Pulmonary artery endothelial cell (primary cell): ENCODE results near the gene VPS13A. TPM values are rescaled to one million over a fixed set of nuclear protein-coding genes. Genes with fewer than 3 reads are reported as not detected.
A peak's percentile ranks its signal among the peaks of the same experiment; 100 is the strongest.

Experiments
- DNase-seq: peaks from one replicate; pipeline ENCODE4 v3.0.0-alpha.2; 2011; ENCODE audit warnings: low read depth, low spot score
- total RNA-seq: library from RNA; depleted of rRNA; stranded (reverse); fragments of >200 nt; gene quantifications from 2 replicates; pipeline ENCODE4 v1.2.3, GENCODE V29; 2014

VPS13A gene
- total RNA-seq: 25.5 and 34.0 TPM in 2 replicates

DNA sequence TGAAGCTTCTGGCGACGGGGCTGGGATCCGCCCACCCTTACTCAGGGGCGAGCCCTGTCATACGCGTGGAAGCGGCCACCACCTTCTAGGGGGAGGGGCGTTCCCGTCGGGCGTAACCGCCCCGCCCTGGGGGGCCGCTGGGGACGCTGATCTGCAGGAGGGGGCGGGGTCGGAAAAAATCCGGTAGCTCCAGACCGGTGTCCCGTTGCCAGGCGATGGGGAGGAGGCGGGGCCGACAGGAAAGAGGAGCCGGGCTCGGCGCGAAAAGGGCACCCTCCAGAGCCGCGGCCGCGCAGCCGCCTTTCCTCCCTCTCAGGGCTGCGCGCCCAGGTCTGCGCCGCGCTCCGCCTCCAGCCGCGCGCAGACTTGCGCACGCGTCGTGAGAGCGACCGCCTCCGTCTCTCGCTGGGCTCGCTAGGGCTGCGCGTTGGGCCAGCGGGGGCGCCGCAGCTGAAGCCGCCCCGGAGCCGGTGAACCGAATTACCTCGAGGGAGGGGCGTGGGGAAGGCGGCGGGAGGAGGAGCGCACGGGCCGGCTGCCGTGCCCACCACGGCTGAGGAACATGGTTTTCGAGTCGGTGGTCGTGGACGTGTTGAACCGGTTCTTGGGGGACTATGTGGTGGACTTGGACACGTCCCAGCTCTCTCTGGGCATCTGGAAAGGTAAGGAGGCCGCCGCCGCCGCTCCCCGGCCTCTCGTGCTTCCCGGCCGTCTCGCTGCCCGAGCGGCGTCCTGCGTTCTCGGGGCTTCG is at the start of gene VPS13A:
Gene VPS13A (plus strand): TSS at position 392 of the 751 bp plus-strand sequence. CDS start 171 bp downstream, at position 563.
- DNase-seq: peak; percentile 53

DNA sequence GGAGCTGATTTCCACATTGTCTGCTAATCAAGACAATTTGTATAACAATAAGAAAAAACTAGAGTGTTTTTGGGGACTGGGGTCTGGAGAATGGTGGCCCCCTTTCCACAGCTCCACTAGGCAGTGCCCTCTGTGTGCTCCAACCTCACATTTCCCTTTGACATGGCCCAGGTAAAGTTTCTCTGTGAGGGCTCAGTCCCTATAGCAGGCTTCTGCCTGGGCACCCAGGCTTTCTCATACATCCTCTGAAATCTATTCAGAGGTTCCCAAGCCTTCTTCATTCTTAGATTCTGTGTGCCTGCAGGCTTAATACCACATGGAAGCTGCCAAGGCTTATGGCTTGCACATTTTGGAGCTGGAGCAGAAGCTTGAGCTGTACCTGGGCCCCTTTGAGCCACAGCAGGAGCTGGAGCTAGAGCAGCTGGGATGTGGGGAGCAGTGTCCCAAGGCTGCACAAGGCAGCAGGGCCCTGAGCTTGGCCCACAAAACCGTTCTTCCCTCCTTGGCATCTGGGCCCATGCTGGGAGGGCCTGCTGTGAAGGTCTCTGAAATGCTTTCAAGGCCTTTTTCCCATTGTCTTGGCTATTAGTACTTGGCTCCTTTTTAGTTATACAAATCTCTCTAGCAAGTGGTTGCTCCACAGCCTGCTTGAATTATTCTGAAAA is 49.1 kb upstream of the VPS13A start:
- no peak for DNase-seq

DNA sequence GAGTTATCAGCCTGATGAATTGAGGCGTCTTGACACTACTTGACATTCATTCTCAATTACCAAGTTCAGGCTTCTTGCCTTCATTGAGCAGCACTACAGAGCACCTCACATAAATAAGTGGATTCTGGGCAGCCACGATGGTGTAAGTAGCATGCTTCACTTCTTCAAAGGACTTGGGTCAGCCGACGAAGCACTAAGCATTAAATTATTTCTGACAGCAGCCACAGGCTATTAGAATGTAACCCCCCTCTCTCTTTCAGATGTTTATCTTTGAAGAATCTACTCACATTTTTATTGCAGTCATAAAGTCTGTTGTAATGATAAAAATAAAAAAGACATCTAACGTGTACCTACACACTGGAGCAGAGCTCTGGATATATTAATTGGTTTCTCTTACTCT is 45.9 kb upstream of the VPS13A start:
- no peak for DNase-seq

DNA sequence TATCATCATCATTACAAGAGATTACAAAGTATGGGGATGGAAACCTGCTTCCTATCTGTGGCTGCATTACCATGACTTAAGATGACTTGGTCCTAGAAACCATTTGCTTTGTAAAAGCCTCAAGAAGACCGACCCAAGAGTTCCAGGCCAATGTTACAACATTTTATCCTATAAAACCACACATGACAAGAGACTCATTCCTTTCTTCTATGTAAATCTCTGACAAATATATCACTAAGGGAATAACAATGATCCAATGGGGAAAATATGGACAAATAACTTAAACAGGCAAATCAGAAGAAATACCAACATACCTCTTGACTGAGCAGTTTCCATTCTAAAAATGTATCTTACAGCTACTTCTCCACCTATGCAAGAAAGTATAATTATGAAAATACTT is 44.3 kb upstream of the VPS13A start:
- no peak for DNase-seq

DNA sequence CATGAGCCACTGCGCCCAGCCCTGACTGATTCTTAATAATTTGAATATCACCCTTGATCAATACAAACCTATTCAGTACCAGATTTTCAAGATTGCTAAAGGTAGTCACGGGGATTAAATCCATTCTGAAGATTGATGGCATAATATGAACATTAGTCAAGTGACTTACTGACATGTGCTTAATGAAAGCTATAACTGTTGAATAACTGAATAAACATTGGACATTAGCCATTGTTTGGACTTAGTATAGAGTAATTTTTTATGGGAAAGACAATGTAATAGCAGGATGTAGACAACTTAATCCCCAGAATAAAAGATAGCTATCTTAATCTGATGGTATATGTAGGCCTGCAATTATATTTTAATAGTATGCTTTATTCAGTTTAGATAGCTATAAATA is 35.0 kb upstream of the VPS13A start:
- no peak for DNase-seq

DNA sequence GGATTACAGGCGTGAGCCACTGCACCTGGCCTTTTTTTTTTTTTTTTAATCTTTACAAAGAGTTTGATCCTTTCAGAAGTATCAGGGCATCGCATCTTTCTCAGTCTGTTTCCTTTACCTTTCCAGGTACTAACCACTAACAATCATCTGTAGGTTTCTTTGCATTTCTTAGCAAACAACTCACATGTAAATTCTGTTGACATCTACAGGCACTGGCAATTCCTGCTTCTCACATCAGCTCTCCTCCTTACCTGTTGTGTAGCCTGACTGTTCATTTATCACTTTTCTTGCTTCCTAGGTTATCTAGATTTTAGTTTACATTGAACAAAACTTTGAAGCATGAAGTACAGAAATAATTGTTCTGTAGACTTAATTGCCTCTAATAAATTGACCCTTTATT is 27.5 kb upstream of the VPS13A start:
- no peak for DNase-seq

DNA sequence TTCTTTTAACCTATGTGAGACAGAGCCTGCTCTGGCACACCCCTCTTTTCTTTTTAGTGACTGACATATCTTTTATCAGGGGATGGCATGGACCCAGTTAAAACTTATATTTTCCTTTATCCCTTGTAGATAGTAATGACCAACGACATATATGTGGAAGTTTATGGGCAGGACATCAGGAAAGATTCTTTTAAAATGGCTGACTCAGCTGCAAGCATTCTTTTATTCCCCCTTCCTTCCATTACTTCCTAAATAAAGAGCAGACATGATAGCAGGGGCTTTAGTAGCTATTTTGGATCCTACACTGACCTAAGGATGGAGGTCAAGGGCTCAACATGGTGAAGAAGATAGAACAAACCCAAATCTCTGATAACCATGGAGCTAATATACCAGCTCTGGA is 25.0 kb upstream of the VPS13A start:
- no peak for DNase-seq

DNA sequence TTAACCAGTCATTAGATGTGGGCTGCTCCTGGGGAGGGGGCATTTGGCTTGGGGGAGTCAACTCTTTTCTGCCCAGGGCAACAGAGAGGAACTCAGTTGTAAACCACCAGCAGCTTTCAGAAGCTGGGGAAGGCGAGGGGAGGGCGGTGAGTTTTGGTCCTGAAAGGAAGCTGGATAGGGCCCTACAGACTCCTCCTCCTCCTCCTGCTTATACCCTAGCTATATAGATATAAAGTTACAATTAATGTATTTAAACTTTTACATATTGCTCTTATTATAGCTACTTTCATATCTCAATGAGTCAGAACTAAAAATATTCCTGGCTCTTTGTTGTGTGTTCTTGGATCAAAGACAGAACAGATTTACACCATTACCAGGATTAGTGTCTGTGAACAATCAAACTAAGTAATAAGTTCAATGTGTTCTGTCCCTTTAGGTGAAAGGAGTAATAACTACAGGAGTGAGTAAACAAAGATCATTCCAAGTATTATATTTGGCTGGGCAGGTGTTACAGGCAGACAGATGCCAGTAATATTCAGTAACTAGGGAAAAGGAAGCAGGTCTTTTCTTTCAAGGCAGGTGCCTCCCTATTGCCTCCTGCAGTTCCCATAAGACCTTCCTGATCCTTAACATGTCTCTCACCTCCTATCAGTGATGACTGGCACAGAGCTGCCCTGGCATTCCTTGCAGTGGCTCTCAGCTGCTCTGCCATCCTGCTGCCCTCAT is 20.5 kb upstream of the VPS13A start:
- no peak for DNase-seq

DNA sequence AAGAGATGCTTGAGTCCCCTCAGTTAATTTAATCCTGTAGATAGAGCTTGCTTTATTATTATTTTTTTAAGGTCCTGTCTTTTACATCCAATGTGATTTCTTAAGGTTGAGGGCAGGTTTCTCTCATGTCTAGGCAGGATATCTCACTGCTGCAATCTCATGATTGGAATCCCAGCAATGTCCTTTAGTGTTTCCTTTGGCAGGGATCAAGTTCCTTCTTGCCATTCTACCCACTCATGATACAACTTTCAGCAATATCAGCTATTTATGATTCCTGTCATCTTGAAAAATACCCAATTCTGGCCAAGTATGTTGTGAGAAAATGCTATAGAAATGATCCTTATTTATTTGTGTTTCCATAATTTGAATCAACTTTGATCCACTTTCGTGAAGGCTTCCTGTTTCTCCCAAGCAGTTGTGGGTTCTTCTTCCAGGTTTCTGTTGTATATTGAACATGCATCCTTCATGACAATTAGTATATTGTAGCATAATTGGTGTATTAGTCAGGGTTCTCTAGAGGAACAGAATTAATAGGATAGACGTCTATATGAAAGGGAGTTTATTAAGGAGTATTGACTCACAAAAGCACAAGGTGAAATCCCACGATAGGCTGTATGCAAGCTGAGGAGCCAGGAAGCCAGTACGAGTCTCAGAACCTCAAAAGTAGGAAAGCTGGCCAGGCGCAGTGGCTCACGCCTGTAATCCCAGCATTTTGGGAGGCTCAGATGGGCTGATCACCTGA is 18.4 kb upstream of the VPS13A start:
- peak; percentile 90 for DNase-seq

DNA sequence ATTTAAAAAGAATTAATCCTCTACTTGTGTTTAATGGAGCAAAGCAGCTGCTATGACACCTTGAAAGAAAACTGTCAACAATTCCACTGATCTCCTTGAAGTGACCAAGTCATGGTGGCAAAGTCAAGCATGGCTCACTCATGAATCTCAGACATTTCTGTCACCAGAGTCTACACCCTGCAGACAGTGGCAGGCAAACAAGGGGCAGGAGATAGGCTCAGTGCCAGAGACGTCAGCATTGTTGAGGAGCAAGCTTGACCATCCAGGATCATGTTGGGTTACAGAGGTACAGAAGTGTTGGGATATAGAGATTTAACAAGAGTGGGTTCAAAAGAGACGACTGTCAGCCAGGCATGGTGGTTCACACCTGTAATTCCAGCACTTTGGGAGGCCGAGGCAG is 16.1 kb upstream of the VPS13A start:
- no peak for DNase-seq

DNA sequence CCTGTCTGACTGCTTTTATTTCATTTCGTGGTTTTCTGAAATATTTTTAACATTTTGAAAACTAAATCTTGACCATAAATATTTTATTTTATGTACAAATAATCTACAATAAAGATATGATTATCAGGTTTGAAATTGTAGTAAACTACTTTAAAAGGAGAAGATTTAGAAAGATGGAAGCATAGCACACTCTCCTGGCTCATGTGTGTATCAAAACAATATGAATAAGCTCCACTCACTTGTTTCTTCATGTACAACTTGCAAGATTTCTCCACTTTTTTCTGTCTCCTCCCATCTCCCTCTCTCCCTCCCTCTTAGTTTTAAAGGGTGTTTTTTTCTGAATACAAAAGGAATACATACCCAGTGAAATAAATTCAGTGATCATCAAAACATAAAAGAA is 15.4 kb upstream of the VPS13A start:
- no peak for DNase-seq

DNA sequence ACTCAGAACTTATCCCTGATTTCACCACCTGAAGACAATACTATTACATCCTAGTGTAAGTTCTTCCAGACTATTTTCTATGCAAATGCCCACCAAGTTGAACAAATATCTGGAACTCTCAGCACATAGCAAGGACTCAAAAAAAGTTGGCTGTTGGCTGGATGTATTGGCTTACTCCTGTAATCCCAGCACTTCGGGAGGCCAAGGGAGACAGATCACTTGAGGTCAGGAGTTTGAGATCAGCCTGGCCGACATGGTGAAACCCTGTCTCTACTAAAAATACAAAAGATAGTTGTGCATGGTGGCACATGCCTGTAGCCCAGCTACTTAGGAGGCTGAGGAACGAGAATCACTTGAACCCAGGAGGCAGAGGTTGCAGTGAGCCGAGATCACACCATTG is 15.0 kb upstream of the VPS13A start:
- DNase-seq: no peak

DNA sequence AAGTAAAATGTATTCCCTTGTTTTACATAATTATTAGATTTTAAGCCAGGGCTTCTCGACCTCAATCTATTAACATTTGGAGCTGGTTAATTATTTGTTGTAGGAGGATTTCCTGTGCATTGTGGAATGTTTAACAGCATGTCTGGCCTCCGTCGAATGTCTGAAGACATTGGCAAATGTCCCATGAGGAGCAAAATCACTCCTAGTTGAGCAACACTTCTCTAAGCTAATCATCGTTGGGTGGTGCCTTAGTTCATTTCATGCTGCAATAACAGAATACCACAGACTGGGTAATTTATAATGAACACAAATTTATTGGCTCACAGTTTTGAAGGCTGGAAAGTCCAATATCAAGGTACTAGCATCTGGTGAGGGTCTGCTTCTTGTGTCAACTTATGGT is 13.4 kb upstream of the VPS13A start:
- DNase-seq: no peak

DNA sequence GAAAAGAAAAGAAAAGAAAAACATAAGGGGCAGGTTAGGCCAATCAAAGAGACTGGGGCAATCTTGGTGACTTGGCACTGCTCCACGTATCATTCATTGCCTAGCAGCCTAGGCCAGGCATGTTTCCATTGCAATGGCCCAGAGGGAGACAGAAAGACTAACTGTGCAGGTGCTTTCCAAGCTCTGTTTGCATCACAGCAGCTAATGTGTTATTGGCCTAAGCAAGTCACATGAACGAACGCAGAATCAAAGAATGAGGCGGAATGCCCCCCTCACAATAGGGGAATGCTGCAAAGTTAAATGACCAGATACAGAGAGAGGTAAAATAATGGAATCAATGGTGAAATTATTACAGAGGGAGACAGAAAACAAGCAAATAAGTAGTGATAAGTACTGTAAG is 11.1 kb upstream of the VPS13A start:
- no peak for DNase-seq

DNA sequence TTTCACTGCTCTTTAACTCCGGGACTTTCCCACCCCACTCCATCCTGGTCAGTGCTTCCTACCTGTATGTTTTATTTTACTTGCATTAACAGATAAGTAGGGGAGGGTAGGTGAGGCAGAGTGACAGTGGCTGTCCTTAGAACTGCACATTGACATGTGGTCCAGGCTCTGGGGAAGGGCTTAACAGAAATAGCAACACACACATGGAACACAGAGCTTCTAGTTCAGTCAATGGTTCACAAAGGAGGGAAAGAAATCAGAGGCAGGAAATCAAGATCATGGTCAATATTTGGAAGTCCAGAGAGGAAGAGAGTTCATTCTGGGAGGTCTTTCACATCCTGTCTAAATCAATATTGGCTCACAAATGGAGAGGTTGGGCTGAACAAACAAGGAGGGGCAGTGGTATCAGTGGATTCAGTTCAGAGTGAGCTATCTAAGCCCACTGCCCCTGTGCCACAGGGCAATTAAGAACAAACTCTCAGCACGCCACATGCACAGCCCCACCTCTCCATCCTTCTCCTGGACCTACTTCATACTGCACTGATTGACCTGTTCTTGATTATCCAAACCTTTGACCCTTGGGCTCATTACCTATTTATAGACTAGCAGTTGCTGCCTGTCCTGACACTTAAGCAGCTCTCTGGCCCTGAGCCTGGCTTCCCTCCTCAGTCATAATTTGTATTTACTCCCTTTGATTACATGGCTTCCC is 6.2 kb upstream of the VPS13A start:
- no peak for DNase-seq

DNA sequence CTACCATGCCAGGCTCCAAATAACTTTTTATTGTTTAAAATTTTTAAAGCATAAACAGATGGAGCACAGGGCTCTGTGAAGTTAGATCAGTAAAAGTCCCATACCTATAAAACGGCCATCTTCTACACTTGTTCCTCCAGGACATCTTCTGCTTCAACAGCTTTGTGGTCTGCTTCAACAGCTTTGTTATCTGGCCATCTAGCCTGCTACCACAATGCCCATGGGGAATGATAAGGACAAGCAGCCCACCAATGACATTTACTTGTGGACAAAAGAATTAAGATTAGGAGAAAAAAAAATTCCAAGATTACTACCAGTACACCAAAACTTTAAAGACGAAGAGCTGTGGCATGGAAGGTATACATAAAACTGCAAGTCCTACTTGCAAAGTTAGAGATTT is 2.2 kb upstream of the VPS13A start:
- no peak for DNase-seq

DNA sequence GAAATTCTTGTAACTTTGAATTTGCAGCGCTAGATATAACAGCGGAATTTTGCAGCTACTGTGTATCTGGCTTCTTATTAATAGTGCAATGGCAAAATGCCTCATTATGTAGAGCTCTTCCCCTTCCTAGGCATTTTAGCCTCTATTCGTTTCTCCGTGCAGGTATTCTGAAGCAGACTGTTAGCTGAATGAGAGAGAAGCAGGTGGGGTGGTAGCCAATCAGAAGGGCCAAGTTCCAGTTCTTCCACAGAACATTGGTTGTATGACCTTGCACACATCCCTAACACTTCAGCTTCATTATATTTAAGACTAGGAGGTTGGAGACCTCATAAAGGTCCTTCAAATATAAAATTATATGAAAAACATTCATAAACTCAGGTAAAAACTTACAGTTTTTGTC is 1.2 kb upstream of the VPS13A start:
- DNase-seq: no peak

DNA sequence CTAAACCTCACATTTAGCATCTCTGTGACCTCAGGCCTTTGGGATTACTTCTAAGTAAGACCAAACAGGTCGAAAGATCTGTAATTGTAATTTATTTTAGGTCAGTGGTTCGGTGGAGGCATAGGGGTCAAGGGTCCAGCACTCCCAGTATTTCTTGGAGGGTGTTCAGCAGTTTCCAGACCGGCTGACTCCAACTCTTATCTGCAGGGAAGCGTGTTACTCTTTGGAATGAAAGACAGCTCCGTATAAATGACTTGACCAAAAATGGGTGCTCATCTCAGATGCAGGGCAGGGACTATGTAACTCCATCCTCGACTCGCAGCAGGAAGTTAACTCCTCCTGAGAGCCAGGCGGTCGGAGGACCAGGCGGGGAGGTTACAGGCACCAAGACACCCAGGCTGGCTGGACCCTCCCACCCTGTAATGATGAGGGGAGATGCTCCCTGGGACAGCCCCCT is 620 bp upstream of the VPS13A start:
- no peak for DNase-seq

DNA sequence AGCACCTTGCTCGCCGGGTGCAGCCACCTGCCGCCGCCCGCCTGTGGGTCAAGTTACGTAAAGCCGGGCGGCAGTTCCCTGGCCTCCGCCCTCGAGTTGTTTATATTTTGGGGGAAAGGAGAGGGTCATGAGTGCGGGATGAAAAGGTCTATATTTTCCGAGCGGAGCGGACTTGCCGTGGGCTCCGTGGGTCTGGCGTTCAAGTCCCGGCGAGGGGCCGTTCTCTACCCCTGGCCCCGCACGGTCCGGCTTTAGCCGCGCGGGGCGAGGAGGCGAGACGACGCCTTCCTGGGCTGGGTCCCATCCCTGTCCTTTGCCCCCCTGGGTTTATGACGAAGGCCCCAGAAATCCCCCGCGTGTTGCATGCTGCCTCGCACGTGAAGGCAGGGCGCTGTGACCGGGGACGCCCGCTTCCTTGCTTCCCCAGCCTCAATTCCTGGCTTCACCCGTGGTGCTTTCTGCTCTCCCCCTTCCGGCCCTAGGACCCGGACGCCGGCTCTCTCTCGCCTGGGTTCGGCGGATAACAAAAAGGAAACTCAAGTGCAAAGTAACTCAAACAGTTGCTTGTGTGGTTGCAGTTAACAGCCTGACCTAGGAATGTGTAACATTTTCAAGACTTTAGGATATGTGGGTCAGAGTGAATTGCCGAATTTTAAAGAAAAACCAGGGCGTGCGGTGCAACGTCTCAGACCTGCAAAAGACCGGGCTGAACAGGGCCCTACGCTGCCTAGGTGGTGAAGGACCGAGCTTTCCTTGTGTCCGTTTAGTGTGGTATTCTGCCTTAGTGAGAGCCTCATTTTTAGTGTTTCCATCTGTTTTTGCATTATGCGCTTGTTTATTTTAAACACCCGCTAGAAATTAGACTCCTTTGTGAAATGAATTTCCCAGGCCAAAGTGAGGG is 810 bp downstream of the VPS13A start:
- DNase-seq: no peak

DNA sequence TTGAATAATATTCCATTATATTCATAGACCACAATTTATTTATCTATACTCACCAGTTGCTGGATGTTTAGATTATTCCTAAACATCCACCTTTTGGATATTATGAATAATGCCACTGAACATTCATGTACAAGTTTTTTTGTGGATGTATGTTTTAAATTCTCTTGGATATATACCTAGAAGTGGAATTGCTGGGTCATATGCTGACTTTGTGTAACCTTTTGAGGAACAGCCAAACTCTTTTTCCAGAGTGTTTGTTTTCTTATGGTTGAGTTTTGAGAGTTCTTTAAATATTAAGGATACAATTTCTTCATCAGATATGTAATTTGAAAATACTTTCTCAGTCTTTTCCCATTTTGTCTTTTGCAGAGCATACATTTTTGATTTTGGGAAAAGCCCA is 2.7 kb downstream of the VPS13A start:
- no peak for DNase-seq
